GM21526 (cell line): Measurements from ENCODE around the gene ST8SIA5.
"Not testable (repeated sequence)": the region's sequence is repeated elsewhere in the genome, so short reads cannot be mapped to it uniquely, and the experiment has no call there.

Source experiments
- ATAC-seq: cut with Tn5 transposase; IDR thresholded peaks from one replicate; pipeline ENCODE4 v1.9.1; 2021; ENCODE audit warnings: moderate library complexity; ENCODE audit not compliant: unreplicated experiment, low FRiP score

The ST8SIA5 gene, protein sequence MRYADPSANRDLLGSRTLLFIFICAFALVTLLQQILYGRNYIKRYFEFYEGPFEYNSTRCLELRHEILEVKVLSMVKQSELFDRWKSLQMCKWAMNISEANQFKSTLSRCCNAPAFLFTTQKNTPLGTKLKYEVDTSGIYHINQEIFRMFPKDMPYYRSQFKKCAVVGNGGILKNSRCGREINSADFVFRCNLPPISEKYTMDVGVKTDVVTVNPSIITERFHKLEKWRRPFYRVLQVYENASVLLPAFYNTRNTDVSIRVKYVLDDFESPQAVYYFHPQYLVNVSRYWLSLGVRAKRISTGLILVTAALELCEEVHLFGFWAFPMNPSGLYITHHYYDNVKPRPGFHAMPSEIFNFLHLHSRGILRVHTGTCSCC

DNA sequence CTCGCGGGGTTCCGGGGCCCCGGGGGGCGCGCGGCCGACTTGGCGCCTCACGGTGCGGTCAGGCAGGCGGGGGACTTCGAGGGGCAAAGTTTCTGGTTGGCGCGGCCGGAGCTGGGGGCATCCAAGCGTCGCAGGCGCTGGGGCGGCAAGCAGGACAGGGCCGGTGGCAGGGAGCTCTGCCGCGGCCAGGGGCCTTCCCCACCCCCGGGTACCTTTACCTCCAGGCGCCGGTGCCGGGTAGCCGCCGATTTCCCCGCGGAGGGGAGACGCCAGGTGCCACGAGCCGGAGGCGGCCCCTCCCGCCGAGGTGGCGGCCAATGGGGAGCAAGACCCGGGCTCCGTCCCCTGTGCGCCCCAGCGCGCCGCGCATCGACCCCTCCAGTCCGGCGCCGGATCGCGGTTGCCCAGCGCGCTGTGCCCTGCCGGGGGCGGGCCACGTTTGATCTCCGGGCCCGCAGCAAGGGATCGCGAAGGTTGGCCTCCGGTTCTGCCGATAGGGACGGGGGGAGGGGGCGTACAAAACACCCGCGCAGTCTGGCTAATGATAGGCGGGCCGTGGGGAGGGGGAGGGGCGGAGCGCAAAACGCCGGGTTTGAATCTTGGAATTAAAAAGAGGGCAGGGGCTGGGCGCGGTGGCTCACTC is at the start of gene ST8SIA5:
TSS of gene ST8SIA5 (minus strand) at position 495 of the 643 bp plus-strand sequence. CDS start 545 bp downstream, outside the sequence.
- no peak for ATAC-seq

DNA sequence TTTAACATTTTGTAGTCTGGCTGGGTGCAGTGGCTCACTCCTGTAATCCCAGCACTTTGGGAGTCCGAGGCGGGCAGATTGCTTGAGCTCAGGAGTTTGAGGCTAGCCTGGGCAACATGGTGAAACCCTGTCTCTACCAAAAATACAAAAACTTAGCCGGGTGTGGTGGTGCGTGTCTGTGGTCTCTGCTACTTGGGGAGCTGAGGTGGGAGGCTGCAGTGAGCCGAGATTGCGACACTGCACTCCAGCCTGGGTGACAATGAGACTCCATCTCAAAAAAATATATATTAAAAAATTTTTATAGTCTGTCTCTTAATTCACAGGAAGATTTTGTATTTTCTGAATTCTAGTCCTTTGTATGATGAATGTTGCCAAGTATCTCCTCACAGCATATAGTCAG is 39.1 kb upstream of the ST8SIA5 start:
- ATAC-seq, result not testable (repeated sequence)

DNA sequence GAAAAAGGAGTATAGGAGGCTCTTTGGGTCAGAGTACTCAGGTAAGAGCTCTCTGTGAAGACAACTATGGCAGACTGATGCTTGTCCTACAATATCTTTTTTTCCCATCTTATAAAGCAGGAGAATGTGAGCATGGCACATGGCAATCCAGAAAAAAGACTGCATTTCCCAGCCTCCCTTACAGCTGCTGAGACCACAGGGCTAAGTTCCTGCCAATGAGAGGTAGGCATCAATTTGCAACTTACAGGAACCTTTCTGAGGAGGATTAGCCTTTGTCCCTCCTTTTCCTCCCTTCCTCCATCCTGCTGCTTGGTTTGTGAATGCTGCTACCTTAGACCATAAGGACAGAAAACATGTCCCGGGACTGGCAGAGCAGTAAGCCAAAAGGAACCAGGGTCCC is 37.8 kb upstream of the ST8SIA5 start:
- no peak for ATAC-seq

DNA sequence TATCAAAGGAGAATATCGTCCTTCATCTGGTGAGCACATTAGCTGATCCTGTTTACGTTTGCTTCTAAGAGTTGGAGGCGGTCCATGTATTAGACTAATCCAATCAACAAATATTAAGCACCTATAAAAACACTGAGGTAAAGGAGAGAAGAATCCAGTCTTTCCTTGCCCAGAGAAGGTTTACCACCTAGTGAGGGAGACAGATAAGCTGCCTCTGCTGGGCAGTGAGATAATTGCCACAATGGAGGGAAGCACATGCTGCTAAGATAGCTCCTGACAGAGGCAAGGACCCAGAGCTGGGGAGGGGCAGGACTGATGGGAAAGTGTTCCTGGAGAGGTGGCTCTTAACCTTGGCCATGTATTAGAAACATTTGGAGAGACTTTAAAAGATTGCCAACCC is 36.7 kb upstream of the ST8SIA5 start:
- ATAC-seq, result no peak

DNA sequence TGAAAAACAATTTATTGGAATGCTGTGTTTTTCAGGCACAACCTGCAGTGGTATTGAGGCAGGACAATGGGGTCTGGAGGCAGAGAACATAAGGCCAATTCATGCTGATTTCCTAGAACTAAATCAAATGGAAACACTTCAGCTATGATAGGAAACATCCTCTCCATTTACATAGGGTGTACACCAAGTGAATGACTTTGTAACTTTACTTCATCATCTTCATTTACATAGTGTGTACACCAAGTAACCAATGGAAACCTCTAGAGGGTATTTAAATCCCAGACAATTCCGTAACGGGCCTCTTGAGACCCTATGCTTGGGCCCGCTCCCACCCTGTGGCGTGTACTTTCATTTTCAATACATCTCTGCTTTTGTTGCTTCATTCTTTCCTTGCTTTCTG is 32.2 kb upstream of the ST8SIA5 start:
- no peak for ATAC-seq

DNA sequence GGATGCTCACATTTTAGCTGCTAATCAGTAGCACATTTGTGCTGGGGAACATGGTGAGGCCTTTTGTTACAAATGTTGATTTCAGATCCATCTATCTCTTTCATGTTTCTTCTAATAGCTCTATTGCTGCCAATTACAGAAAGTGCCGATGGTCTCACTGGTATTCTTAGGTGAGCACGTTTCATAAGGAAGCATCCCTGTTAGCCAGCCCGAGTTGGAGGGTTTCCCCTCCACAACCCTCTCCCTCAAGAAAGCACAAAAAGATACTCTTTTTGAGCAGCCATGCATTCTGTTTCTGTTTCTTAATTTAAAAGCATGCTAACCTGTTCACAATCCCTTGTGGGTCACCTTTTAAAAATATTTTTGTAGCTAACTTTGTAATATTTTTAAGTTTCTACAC is 30.8 kb upstream of the ST8SIA5 start:
- no peak for ATAC-seq

DNA sequence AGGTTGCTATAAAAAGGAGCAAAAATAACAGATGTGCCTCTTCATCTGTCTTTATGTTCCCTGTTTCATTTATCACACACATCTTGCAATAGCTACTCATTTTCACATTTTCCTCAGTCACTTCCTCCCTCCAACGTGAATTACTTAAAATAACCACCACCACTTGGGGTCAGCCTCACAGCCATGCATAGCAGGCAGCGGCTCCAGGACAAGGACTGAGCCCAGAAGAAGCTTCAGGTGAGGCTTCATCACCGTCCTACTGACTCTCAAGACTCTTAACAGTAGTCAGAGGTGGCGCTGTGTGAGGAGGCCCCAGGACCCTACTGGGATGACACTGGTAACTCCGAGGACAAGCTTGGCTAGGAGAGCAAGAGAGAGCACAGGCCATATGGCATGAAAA is 15.5 kb upstream of the ST8SIA5 start:
- no peak for ATAC-seq

DNA sequence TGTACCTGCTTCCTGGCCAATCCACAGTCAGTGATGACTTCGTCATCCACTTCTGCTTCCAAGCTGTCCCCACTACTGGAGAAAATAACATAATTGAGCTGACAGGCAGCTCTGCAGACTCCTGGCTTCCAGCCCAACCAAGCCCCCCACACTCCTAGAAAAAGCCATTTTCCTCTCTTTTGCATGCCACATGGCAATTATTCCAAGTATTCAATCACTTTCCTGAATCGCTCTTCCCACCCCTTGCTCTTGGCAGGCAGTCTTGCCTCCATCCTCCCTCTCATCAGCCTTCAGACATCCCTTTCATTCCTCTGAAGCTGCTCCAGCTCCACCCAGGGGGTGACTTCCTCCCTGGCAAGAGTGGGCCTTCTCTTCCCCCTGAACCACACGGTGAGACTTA is 14.3 kb upstream of the ST8SIA5 start:
- ATAC-seq, result no peak

DNA sequence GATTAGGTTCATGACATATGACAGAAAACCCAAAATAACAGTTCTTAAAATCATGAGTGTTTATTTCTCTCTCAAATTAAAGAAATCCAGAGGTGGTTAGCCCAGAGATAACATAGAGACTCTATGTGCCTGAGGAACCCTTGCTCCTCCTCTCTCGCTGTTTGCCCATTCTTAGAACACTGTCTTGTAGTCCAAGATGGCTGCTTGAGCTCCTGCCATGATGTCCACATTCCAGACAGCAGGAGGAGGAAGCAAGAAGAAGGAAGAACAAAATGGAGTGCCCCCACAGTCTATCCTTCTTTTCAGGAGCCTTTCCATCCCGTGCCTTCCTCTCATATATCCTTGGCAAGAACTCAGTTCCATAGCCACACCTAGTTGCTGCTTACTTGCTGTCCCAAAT is 13.9 kb upstream of the ST8SIA5 start:
- no peak for ATAC-seq

DNA sequence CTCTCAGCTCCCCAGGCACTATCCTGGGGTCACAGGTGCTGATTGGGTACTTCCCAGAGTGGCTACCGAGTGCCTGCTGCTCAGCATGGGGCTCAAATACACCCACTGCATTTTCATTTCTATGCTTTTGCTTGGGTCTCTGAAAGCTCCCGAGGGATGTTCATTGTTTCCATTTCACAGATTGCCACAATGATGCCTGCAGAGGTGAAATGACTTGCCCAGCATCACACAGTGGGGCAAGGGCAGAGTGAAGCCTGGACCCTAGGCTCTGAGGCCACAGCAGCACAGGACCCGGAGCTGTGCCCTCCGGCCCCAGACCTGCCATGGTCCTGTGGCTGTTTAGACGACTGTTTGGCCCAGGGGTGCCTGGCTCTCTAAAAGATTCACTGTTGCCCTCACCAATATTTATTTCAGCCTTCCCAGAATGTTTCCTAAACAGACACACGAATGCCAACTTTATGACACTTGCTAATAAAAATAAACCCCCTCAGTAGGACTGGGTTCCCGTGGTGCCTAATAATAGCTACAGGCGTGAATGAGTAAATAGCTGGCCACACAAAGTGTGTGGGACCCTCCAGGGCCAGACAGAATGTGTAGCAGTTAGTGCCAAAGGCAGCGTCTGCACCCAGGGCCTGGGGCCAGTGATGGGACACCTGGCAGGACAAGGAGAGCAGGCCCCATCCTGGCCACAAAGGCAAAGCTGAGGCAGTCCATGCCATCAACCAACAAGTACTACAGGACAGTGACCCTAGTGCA is 11.5 kb upstream of the ST8SIA5 start:
- ATAC-seq, result no peak

DNA sequence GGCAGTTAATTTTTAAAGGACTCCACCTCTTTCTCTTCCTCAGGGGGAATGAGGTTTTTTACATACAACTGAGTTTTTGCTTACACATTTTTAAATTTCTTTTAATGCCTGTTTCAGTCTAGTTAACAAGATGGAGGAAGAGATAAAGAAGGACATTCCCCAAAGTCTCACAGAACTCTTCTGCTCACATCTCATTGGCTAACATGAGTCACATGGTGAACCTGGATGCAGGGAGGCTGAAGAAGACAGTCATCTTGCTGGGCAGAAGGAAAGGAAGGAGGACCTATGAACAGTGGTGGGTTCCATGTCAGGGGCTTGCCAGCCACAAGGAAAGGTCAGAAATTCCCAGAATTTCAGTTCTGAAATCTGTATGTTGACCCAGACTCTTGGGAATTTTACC is 10.4 kb upstream of the ST8SIA5 start:
- ATAC-seq, result no peak

DNA sequence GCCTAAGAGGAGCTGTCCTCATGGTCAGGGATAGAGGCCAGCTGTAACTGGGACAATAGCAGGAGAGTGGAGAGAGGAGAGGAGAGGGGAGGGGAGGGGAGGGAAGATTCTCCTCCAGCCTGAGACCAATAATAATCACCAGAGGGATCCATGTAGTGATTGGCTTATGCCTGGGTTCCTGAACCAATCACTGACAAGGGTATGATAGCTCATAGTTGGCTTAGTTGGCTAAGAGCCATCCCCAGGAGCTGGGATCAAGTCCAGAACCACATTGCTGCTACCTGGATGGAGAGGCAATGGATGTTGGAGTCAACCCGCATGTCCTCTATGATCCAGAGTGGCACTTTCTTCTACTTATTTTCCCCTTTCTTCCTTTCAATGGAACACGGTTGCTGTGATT is 7.7 kb upstream of the ST8SIA5 start:
- ATAC-seq, result no peak

DNA sequence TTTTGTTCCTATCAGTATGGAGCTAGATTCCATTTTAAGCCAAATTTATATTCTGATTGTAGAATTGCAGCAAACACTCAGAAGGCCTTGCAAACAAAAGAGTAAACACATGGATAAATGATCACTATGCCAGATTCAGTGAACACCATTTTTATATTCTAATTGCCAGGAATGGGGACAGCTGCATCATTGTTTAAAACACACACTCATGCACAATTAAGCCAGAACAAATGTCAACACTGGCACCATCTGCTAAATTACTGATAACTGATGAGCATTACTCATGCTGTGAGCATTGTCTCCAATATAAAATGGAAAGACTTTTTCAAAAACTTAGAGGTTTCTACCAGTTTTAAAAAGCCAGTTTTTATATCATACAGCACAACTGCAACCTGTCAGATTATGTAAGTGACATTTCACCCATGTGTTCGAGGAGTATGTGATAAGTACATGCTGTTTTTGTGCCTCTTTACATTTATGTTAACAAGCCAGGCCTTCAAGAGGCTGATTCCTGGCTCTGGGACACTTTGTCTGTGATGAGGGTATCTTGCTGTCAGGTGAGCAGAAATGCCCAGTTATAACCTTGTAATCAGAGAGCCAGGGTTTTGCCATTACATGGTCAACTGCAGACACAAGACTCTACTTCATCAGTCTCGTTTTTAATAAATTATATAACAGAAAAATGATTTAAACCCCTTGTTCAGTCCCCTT is 4.4 kb upstream of the ST8SIA5 start:
- no peak for ATAC-seq

DNA sequence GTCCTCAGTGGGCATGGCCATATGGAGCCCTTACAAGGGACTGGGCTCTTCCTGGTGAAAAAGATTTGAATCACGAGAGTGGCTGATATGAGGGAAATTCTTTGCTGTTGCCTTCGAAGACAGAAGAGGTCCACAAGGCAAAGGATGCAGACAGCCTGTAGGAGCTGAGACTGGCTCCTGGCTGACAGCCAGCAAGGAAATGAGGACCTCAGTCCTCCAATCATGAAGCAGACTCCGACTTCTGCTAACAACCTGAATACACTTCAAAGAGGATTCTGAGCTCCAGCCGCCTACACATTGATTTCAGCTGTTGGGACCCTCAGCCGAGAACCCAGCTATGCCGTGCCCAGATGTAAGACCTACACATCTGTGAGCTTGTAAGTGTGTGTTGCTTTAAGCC is 3.0 kb upstream of the ST8SIA5 start:
- no peak for ATAC-seq

DNA sequence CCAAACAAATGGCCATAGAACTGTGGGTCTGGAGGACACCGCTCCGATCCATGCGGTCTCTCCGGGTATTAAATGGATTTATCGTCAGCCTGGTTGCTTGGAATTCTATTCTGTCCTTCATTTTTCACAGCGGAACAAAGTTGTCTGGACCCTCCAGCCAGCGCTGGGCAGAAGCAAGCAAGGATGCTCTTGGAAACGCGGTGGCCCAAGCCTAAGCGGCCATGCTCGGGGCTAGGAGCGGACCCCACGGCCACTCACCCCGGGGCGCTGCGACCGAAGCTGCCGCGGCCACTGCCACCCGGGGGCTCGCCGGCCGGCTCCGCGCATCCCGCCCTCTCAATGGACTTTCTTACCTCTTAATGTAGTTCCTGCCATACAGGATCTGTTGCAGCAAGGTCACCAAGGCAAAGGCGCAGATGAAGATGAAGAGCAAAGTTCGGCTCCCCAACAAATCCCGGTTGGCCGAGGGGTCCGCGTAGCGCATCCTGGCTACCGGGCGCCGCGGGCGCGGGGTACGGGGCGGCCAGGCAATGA is 761 bp downstream of the ST8SIA5 start:
- ATAC-seq, result no peak

DNA sequence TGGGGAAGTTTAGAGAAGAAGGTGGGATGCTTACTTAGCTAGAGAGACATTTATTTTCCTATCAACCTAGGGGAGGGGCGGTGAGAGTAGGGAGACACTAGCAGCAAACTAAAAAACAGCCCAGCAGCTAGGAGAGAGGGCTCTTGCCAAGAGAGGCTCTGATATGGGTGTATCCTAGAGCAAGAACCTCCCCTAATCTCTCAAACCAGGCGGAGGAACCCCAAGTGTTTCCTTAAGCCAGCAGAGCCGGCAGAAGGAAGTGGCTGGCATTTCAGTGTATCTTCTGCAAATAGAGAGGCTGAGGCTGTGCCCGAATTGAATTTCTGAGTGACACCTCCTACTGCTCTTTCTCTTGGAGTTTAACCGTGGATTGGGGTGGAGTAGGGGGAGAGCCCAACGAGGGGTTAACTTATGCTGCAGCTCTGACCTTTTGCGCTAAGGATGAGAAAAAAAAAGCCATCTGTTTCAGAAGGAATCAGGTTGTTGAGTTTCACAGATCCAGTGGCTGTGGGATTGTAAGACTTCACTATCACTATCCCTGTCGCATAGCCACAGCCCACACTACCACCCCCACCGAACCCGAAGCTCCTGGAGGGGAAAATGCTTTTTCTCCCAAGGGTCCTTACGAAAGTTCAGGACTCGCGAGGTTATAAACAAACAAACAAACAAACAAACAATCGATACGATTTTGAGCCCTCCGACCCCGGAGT is 1.4 kb downstream of the ST8SIA5 start:
- no peak for ATAC-seq

DNA sequence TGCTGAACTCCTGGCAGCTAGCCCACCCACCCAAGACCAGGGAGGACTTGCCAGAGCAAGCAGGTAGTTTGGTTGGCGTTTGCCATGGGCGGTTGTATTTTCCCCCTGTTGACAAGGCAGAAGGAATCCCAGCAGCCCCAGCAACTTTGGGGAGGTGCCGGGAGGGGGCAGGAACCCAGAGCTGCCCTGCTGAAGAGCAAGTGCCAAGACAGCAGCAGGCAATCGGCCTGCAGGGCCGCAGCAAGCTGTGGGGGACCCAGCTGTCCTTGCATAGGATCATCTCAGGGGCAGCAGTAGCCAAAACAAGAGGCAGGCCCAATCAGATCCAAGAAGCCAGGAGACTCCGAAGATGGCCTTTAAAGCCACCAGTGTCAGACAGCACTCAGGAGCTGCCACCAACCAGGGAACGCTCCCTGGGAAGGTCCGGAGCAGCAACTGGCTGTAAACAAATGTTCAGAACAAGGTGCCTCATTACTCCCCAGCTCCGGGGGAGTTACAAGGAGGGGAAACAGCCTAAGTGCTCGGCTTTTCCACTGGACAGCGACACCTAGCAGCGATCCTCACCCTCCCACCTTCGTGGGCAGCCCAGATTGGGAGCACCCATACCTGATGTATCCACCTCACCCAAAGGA is 2.1 kb downstream of the ST8SIA5 start:
- no peak for ATAC-seq

DNA sequence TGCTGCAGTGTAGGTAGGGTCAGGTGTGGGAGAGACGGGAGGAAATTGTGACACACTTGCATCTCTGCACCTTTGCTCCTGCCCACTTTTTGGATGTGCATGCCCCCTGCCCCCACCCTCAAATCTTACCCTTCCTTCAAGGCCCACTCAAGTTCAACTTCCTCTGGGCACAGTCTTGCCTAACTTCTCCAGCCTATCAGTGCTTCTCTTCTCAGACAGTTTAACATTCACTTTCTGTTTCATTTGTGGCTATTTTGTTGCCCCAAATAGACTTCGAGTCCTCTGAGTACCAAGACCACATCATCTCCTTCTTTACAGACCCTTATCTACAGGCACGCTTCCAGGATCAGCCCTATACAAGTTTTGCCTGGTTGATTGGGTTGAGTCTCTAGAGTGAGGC is 2.7 kb downstream of the ST8SIA5 start:
- peak; percentile 65 for ATAC-seq

DNA sequence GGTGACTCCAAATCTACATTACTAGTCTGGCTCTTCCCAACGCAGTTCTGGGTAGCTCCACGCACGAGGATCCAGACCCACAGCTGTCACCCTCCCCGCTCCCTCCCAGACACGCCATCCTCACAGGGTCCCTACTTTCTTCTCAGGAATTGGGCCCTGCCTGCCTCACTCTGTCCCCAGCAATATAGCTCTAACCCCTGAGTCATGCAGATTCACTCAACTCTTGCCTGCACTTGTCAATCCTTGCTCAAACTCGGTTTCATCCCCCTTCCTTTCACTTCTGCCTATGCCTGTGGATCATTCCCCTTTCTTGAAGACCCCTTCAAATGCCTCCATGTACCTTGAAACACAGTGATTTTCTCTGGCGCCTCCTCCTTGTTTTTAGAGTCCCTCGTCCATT is 5.0 kb downstream of the ST8SIA5 start:
- ATAC-seq, result no peak

DNA sequence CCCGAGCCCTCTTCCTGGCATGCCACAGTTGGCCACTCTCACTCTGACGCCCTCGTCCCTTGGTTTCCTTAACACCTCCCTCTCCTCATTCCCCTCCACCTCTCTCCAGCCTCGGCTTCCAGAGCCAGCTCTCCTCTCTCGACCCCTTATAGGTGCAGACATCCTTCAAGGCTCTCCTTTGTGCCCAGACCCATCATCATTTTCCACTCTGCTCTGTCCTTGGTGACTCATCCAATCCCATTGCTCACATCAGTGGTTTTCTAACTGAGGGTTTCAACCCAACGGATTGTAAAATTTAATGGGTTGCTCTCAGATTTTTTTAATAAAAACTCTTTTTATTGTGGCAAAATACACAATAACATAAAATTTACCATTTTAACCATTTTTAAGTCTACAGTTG is 6.2 kb downstream of the ST8SIA5 start:
- no peak for ATAC-seq
